Mesenchymal stem cell (in vitro differentiated cells and primary cell): ENCODE measurements around the gene ASCC2.
A peak's percentile ranks its signal among the peaks of the same experiment; 100 is the strongest.

Experiments
- DNase-seq: peaks from one replicate; pipeline ENCODE4 v3.0.0-alpha.2; 2013
- H2AFZ ChIP-seq: one replicate; pipeline ENCODE4 v1.6.1; 2013; ENCODE audit warnings: low read depth, mild to moderate bottlenecking, control low read depth, inconsistent platforms, low read length, moderate library complexity
- H2AK5ac ChIP-seq: 2 replicates; pipeline ENCODE4 v1.6.1; 2013; ENCODE audit warnings: low read length, moderate library complexity, mild to moderate bottlenecking, inconsistent platforms; ENCODE audit not compliant: severe bottlenecking
- H2BK120ac ChIP-seq: one replicate; pipeline ENCODE4 v1.6.1; 2013; ENCODE audit warnings: low read depth, mild to moderate bottlenecking, inconsistent platforms, low read length, moderate library complexity
- H2BK12ac ChIP-seq, 2 experiments: one replicate each; pipeline ENCODE4 v1.6.1; 2013; ENCODE audit warnings: inconsistent platforms in 2 of 2, low read length in 2 of 2, mild to moderate bottlenecking in 2 of 2, moderate library complexity in 2 of 2, control low read depth in 1 of 2
- H2BK15ac ChIP-seq: one replicate; pipeline ENCODE4 v1.6.1; 2013; ENCODE audit warnings: mild to moderate bottlenecking, low read depth, inconsistent platforms; ENCODE audit not compliant: poor library complexity, severe bottlenecking
- H2BK5ac ChIP-seq: 2 replicates; pipeline ENCODE4 v1.6.1; 2013; ENCODE audit warnings: low read depth, mild to moderate bottlenecking, low read length, control low read depth, inconsistent platforms; ENCODE audit not compliant: poor library complexity, severe bottlenecking
- H3K14ac ChIP-seq, 2 experiments: one replicate each; pipeline ENCODE4 v1.6.1; 2013; ENCODE audit warnings: inconsistent platforms in 2 of 2, low read length in 2 of 2, control low read depth in 1 of 2, mild to moderate bottlenecking in 1 of 2, moderate library complexity in 1 of 2
- H3K18ac ChIP-seq, 2 experiments: one replicate each; pipeline ENCODE4 v1.6.1; 2013; ENCODE audit warnings: inconsistent platforms in 2 of 2, low read length in 2 of 2, control low read depth in 1 of 2, low read depth in 1 of 2, mild to moderate bottlenecking in 1 of 2
- H3K23ac ChIP-seq, 2 experiments: one replicate each; pipeline ENCODE4 v1.6.1; 2013; ENCODE audit warnings: inconsistent platforms in 2 of 2, low read length in 2 of 2, mild to moderate bottlenecking in 2 of 2, moderate library complexity in 2 of 2, control low read depth in 1 of 2
- H3K27ac ChIP-seq: 2 replicates; pipeline ENCODE4 v1.5.1; 2013; ENCODE audit warnings: mild to moderate bottlenecking, moderate library complexity, low read length, control low read depth, inconsistent platforms; ENCODE audit not compliant: poor library complexity, severe bottlenecking
- H3K27me3 ChIP-seq, 2 experiments: 2 replicates each; pipeline versions ENCODE4 v1.6.1 to v1.7.0; 2013; ENCODE audit warnings: low read length in 2 of 2, mild to moderate bottlenecking in 2 of 2, moderate library complexity in 2 of 2, control low read depth in 1 of 2, inconsistent platforms in 1 of 2; ENCODE audit not compliant: control insufficient read depth in 1 of 2, insufficient read depth in 1 of 2
- H3K36me3 ChIP-seq, 2 experiments: 2 replicates each; pipeline versions ENCODE4 v1.6.1 to v1.7.0; 2013; ENCODE audit warnings: low read length in 2 of 2, control low read depth in 1 of 2, inconsistent platforms in 1 of 2, low read depth in 1 of 2, mild to moderate bottlenecking in 1 of 2; ENCODE audit not compliant: insufficient read depth in 2 of 2, control insufficient read depth in 1 of 2
- H3K4ac ChIP-seq, 2 experiments: one replicate each; pipeline ENCODE4 v1.6.1; 2013; ENCODE audit warnings: inconsistent platforms in 2 of 2, low read length in 2 of 2, mild to moderate bottlenecking in 2 of 2, moderate library complexity in 2 of 2, control low read depth in 1 of 2, low read depth in 1 of 2
- H3K4me1 ChIP-seq: 2 replicates; pipeline ENCODE4 v1.6.1; 2013; ENCODE audit warnings: low read depth, low read length, control low read depth; ENCODE audit not compliant: control insufficient read depth, insufficient read depth
- H3K4me2 ChIP-seq: 2 replicates; pipeline ENCODE4 v1.6.1; 2013; ENCODE audit warnings: low read length, mild to moderate bottlenecking, inconsistent platforms; ENCODE audit not compliant: poor library complexity, severe bottlenecking
- H3K4me3 ChIP-seq, 2 experiments: 2 replicates each; pipeline versions ENCODE4 v1.5.1 to v1.7.0; 2013; ENCODE audit warnings: low read length in 2 of 2, mild to moderate bottlenecking in 2 of 2, control low read depth in 1 of 2, low read depth in 1 of 2; ENCODE audit not compliant: insufficient read depth in 1 of 2
- H3K79me1 ChIP-seq: replicated peaks from 2 replicates; pipeline ENCODE4 v1.6.1; 2013; ENCODE audit warnings: mild to moderate bottlenecking, control low read depth, low read length, inconsistent platforms; ENCODE audit not compliant: poor library complexity, severe bottlenecking
- H3K9ac ChIP-seq: 2 replicates; pipeline ENCODE4 v1.7.0; 2013; ENCODE audit warnings: mild to moderate bottlenecking, low read length, moderate library complexity
- H3K9me3 ChIP-seq: 2 replicates; pipeline ENCODE4 v1.7.0; 2013; ENCODE audit warnings: mild to moderate bottlenecking, low read length; ENCODE audit not compliant: control insufficient read depth
- H4K8ac ChIP-seq: one replicate; pipeline ENCODE4 v1.6.1; 2013; ENCODE audit warnings: inconsistent platforms, mild to moderate bottlenecking, low read length, moderate library complexity
- H4K91ac ChIP-seq: one replicate; pipeline ENCODE4 v1.6.1; 2013; ENCODE audit warnings: mild to moderate bottlenecking, low read length, inconsistent platforms
- WGBS: methylation state at CpG from one replicate; pipeline ENCODE4 v1.1.7; 2013; ENCODE audit warnings: mixed read lengths; 5-methylcytosine and 5-hydroxymethylcytosine counted together

ASCC2 gene

GRCh38 chr22:29769723-29770321 lies 68.3 kb downstream of the ASCC2 start:
- H3K18ac ChIP-seq = no peak overlapping the region
- H2BK120ac ChIP-seq = no peak overlapping the region
- no peak overlapping the region for H2BK12ac ChIP-seq
- H4K8ac ChIP-seq = no peak overlapping the region
- no peak overlapping the region for H3K4me2 ChIP-seq
- H3K27me3 ChIP-seq = no peaks in the 10 kb centered on the region
- no peak overlapping the region for H3K4me3 ChIP-seq
- H4K91ac ChIP-seq = no peak overlapping the region
- no peak overlapping the region for H2AK5ac ChIP-seq
- peaks cover 20% of the 10 kb centered on the region for H3K79me1 ChIP-seq
- no peak overlapping the region for H3K23ac ChIP-seq
- H3K14ac ChIP-seq = no peak overlapping the region
- WGBS = no CpG with 5 or more reads among the region's 2 CpGs
- no peak overlapping the region for H3K27ac ChIP-seq
- DNase-seq = no peak
- H2BK15ac ChIP-seq = no peak overlapping the region
- peaks cover 17% of the 10 kb centered on the region for H3K4me1 ChIP-seq
- H2AFZ ChIP-seq = no peak overlapping the region
- H3K9me3 ChIP-seq = no peaks in the 10 kb centered on the region
- no peak overlapping the region for H3K4ac ChIP-seq
- peaks cover 19 to 24% of the 10 kb centered on the region in 2 experiments for H3K36me3 ChIP-seq
- H2BK5ac ChIP-seq = no peak overlapping the region
- H3K9ac ChIP-seq = no peak overlapping the region

- no peak overlapping the region for H2AK5ac ChIP-seq
- H3K9ac ChIP-seq = peak overlapping the region; percentile 97
- H3K4me3 ChIP-seq = peak overlapping the region; percentile 97
- no peak overlapping the region for H4K91ac ChIP-seq
- H2BK12ac ChIP-seq = no peak overlapping the region
- H3K4ac ChIP-seq = no peak overlapping the region
- no peak overlapping the region for H2BK5ac ChIP-seq
- no peaks in the 10 kb centered on the region for H3K9me3 ChIP-seq
- no peak overlapping the region for H3K18ac ChIP-seq
- H3K4me2 ChIP-seq = peak overlapping the region; percentile 84
- DNase-seq = peak; percentile 26
- peak overlapping the region; percentile 5 for H3K27ac ChIP-seq
- no peak overlapping the region for H2AFZ ChIP-seq
- 73% methylated on average over 6 of the region's 6 CpGs for WGBS
- H3K79me1 ChIP-seq = peaks cover 22% of the 10 kb centered on the region
- no peak overlapping the region for H3K14ac ChIP-seq
- H2BK120ac ChIP-seq = no peak overlapping the region
- no peak overlapping the region for H2BK15ac ChIP-seq
- H3K4me1 ChIP-seq = peaks cover 15% of the 10 kb centered on the region
- peaks cover 19 to 24% of the 10 kb centered on the region in 2 experiments for H3K36me3 ChIP-seq
- H3K23ac ChIP-seq = no peak overlapping the region
- H4K8ac ChIP-seq = peak overlapping the region; percentile 83
- H3K27me3 ChIP-seq = no peaks in the 10 kb centered on the region
Measured at GRCh38 chr22:29768052-29768693, 69.9 kb downstream of the ASCC2 start.

GRCh38 chr22:29767171-29768051 lies 70.7 kb downstream of the ASCC2 start, which contains the start of gene UQCR10:
UQCR10 (plus strand) TSS chr22:29767369; CDS start chr22:29767399, 30 bp downstream.
- peak within 1 kb of the TSS; percentile 79 for H3K27ac ChIP-seq
- H3K9me3 ChIP-seq = no peaks in the 10 kb centered on the region
- H3K27me3 ChIP-seq = no peaks in the 10 kb centered on the region
- no peak within 1 kb of the TSS for H2BK15ac ChIP-seq
- peaks cover 22% of the 10 kb centered on the region for H3K79me1 ChIP-seq
- H3K9ac ChIP-seq = peak within 1 kb of the TSS; percentile 97
- peak within 1 kb of the TSS; percentile 88 for H2AFZ ChIP-seq
- H2BK12ac ChIP-seq = no peak within 1 kb of the TSS
- H2BK120ac ChIP-seq = no peak within 1 kb of the TSS
- 2% methylated on average over 38 of the region's 46 CpGs for WGBS
- peak within 1 kb of the TSS; percentile 94 for H4K91ac ChIP-seq
- peak within 1 kb of the TSS; percentile 84 for H3K4me2 ChIP-seq
- H3K14ac ChIP-seq = peak within 1 kb of the TSS in 1 of 2 experiments; percentile 99
- peak; percentile 94 for DNase-seq
- peak within 1 kb of the TSS; percentile 97 for H3K4me3 ChIP-seq
- peaks cover 14% of the 10 kb centered on the region for H3K4me1 ChIP-seq
- H3K4ac ChIP-seq = peak within 1 kb of the TSS; percentile 36 to 92
- H2AK5ac ChIP-seq = no peak within 1 kb of the TSS
- H3K36me3 ChIP-seq = peaks cover 19 to 24% of the 10 kb centered on the region in 2 experiments
- H3K23ac ChIP-seq = no peak within 1 kb of the TSS
- peak within 1 kb of the TSS; percentile 86 to 100 for H3K18ac ChIP-seq
- H2BK5ac ChIP-seq = no peak within 1 kb of the TSS
- H4K8ac ChIP-seq = peak within 1 kb of the TSS; percentile 83
